HL-60/S4 treated with phorbol 12-myristate 13-acetate at 8.2 ng/mL for 4 days and 3 days (cell line): ENCODE data around the gene DGKZ.
"Not testable (repeated sequence)": the region's sequence is repeated elsewhere in the genome, so short reads cannot be mapped to it uniquely, and the experiment has no call there.

Experiments used
- in situ Hi-C: fragments of 300-500 bp; cut with MboI; formaldehyde crosslinking; loops from 2 replicates; pipeline ENCODE4 v1.15.0; 2022; ENCODE audit warnings: low sequenced_read_pairs

Gene DGKZ

GRCh38 chr11:46346886-46347636 is at the start of gene DGKZ:
Gene DGKZ, plus strand, starts transcription at chr11:46347463. Its CDS starts 197 bp downstream, at chr11:46347660.
- in situ Hi-C loops = no loop called here

GRCh38 chr11:46298699-46299433 is 48.4 kb upstream of the DGKZ start:
- in situ Hi-C loops = no loop called here

GRCh38 chr11:46299451-46299961 is 47.8 kb upstream of the DGKZ start:
- in situ Hi-C loops = no loop called here

GRCh38 chr11:46300270-46300669 is 47.0 kb upstream of the DGKZ start:
- in situ Hi-C loops = no loop called here

GRCh38 chr11:46302866-46303265 is 44.4 kb upstream of the DGKZ start:
- in situ Hi-C loops = no loop called here

GRCh38 chr11:46304036-46304435 is 43.2 kb upstream of the DGKZ start:
- in situ Hi-C loops = not testable (repeated sequence)

GRCh38 chr11:46304605-46305179 is 42.6 kb upstream of the DGKZ start:
- in situ Hi-C loops = no loop called here

- in situ Hi-C loops = no loop called here
These were observed 42.0 kb upstream of the DGKZ start for GRCh38 chr11:46305295-46305694.

GRCh38 chr11:46306296-46306853 is 40.9 kb upstream of the DGKZ start:
- in situ Hi-C loops = no loop called here

- in situ Hi-C loops = no loop called here
These were observed 39.9 kb upstream of the DGKZ start for GRCh38 chr11:46307369-46307768.

GRCh38 chr11:46307785-46308341 is 39.4 kb upstream of the DGKZ start:
- in situ Hi-C loops = no loop called here

- in situ Hi-C loops = no loop called here
These were observed 38.4 kb upstream of the DGKZ start for GRCh38 chr11:46308631-46309419.

- in situ Hi-C loops = no loop called here
These were observed 37.4 kb upstream of the DGKZ start for GRCh38 chr11:46309814-46310259.

- in situ Hi-C loops = no loop called here
These were observed 32.1 kb upstream of the DGKZ start for GRCh38 chr11:46315033-46315738.

GRCh38 chr11:46315783-46316563 is 31.3 kb upstream of the DGKZ start:
- in situ Hi-C loops = no loop called here

- in situ Hi-C loops = no loop called here
These were observed 28.2 kb upstream of the DGKZ start for GRCh38 chr11:46319074-46319453.

- in situ Hi-C loops = no loop called here
These were observed 25.5 kb upstream of the DGKZ start for GRCh38 chr11:46321757-46322156.

GRCh38 chr11:46322759-46323158 is 24.5 kb upstream of the DGKZ start:
- in situ Hi-C loops = no loop called here
